ENCODE data around the gene TMEM242. TPM values are rescaled to one million over a fixed set of nuclear protein-coding genes. Genes with fewer than 3 reads are reported as not detected.

The TMEM242 gene
- total and polyA plus RNA-seq, 2 of the 4 experiments (the other 2 are of a cell fraction) = 2.3 to 4.6 TPM

- no peaks in the 10 kb centered on the region for H4K20me1 ChIP-seq (ENCODE audit: insufficient read depth, low read length)
- H3K23ac ChIP-seq (ENCODE audit: low read depth, low read length) = no peak overlapping the region
- H3K4ac ChIP-seq (ENCODE audit: low read depth, low read length) = no peak overlapping the region
- no peak overlapping the region for H3K14ac ChIP-seq (replicated peaks; ENCODE audit: low read depth, low read length)
- peaks cover 4% of the 10 kb centered on the region for H3K9me3 ChIP-seq (ENCODE audit: control insufficient read depth, insufficient read depth, low read length)
- no peak for DNase-seq
- intact Hi-C loops (cut with micrococcal nuclease) = no loop called here
- H3K9ac ChIP-seq (ENCODE audit: low read depth, low read length) = no peak overlapping the region
- H4K5ac ChIP-seq (ENCODE audit: low read depth, low read length) = no peak overlapping the region
- no peaks in the 10 kb centered on the region for H3K4me1 ChIP-seq (ENCODE audit: control insufficient read depth, insufficient read depth, low read length)
- in situ Hi-C loops (cut with MboI; ENCODE audit: low sequenced_read_pairs) = no loop called here
- no peak overlapping the region for H2AK5ac ChIP-seq (ENCODE audit: low read depth, low read length)
- no peak overlapping the region for H2BK5ac ChIP-seq (ENCODE audit: low read depth, low read length, poor library complexity, severe bottlenecking)
- no peak overlapping the region for H3K4me3 ChIP-seq (ENCODE audit: insufficient read depth, low read depth, low read length)
- H2AFZ ChIP-seq (replicated peaks; ENCODE audit: low read length, poor library complexity) = no peak overlapping the region
- BruUV-seq (replicated peaks) = no TSS peak
- H2BK20ac ChIP-seq (ENCODE audit: low read depth, low read length) = no peak overlapping the region
- WGBS, 2 experiments (ENCODE audit: extremely low coverage in 2 of 2, insufficient read length in 1 of 2) = no CpG with 5 or more reads among the region's 7 CpGs
- no peak overlapping the region for H2BK120ac ChIP-seq (ENCODE audit: low read depth, low read length)
- TF ChIP-seq MAZ (IDR thresholded peaks at IDR 0.05; ENCODE audit: borderline replicate concordance, low read depth, low read length) (no peak), BHLHE40 (IDR thresholded peaks at IDR 0.05; ENCODE audit: low read depth, low read length) (no peak), SMC3 (IDR thresholded peaks at IDR 0.05; ENCODE audit: low read depth, low read length) (no peak), POLR2A (IDR thresholded peaks at IDR 0.05; ENCODE audit: low read depth, low read length) (no peak), RCOR1 (IDR thresholded peaks at IDR 0.05; ENCODE audit: insufficient replicate concordance, low read length) (no peak)
- H3K9me1 ChIP-seq (ENCODE audit: insufficient read depth, low read length) = no peaks in the 10 kb centered on the region
- ChIA-PET POLR2A (ENCODE audit: unreplicated experiment) (no interaction called here), CTCF (no interaction called here)
- no peak overlapping the region for H4K8ac ChIP-seq (ENCODE audit: low read depth in 2 of 2, low read length in 2 of 2)
- H3K36me3 ChIP-seq (ENCODE audit: control insufficient read depth, insufficient read depth, low read length) = no peaks in the 10 kb centered on the region
- no peak overlapping the region for H2AK9ac ChIP-seq (replicated peaks; ENCODE audit: low read depth, low read length, poor library complexity)
- no peaks in the 10 kb centered on the region for H3K79me1 ChIP-seq (ENCODE audit: low read depth in 1 of 2, low read length in 2 of 2)
- no peak overlapping the region for H4K91ac ChIP-seq (ENCODE audit: insufficient read depth, low read depth, low read length)
- H2BK15ac ChIP-seq (ENCODE audit: low read depth, low read length) = no peak overlapping the region
- peaks cover 56% of the 10 kb centered on the region for H3K27me3 ChIP-seq (ENCODE audit: control insufficient read depth, insufficient read depth, low read length)
- H3K4me2 ChIP-seq (ENCODE audit: low read depth, low read length) = no peak overlapping the region
- H3K18ac ChIP-seq (ENCODE audit: low read depth, low read length) = no peak overlapping the region
- no peak overlapping the region for H3K27ac ChIP-seq (ENCODE audit: insufficient read depth, low read length)
- no peak overlapping the region for H3K56ac ChIP-seq (ENCODE audit: extremely low read depth, insufficient read depth, low read length)
- dilution Hi-C loops (cut with HindIII; ENCODE audit: low sequenced_read_pairs, unreplicated experiment) = no loop called here
- ATAC-seq (ENCODE audit: low read depth) = no peak
These were observed 69.6 kb downstream of the TMEM242 start for GRCh38 chr6:157253699-157254098.
